ENCODE data around the gene AGAP3.

The AGAP3 gene

GRCh38 chr7:151176401-151176800, 90.1 kb downstream of the AGAP3 start:
- TF ChIP-seq CTCF (IDR thresholded peaks at IDR 0.05; ENCODE audit: low read depth, low read length, missing control alignments): no peak
- Histone ChIP-seq H3K36me3 (replicated peaks) (no peaks in the 10 kb centered on the region), H3K27me3 (replicated peaks) (peaks cover 40% of the 10 kb centered on the region), H3K4me3 (ENCODE audit: low read depth, low read length) (no peak overlapping the region), H3K27ac (no peak overlapping the region)
- no peak for DNase-seq
- in situ Hi-C loops (cut with HindIII; ENCODE audit: low pct_ligation_motif_present, low sequenced_read_pairs): no loop called here

- no peak for DNase-seq
- H3K27ac ChIP-seq: no peak overlapping the region
- H3K4me3 ChIP-seq (ENCODE audit: low read depth, low read length): no peak overlapping the region
- no peaks in the 10 kb centered on the region for H3K36me3 ChIP-seq (replicated peaks)
- TF ChIP-seq CTCF (IDR thresholded peaks at IDR 0.05; ENCODE audit: low read depth, low read length, missing control alignments): no peak
- H3K27me3 ChIP-seq (replicated peaks): peaks cover 40% of the 10 kb centered on the region
- in situ Hi-C loops (cut with HindIII; ENCODE audit: low pct_ligation_motif_present, low sequenced_read_pairs): no loop called here
Measured at GRCh38 chr7:151177310-151177709, 91.0 kb downstream of the AGAP3 start.

GRCh38 chr7:151178236-151178635, 92.0 kb downstream of the AGAP3 start:
- no peaks in the 10 kb centered on the region for H3K36me3 ChIP-seq (replicated peaks)
- H3K27me3 ChIP-seq (replicated peaks): peaks cover 40% of the 10 kb centered on the region
- no peak for TF ChIP-seq CTCF (IDR thresholded peaks at IDR 0.05; ENCODE audit: low read depth, low read length, missing control alignments)
- no peak overlapping the region for H3K27ac ChIP-seq
- in situ Hi-C loops (cut with HindIII; ENCODE audit: low pct_ligation_motif_present, low sequenced_read_pairs): no loop called here
- no peak for DNase-seq
- H3K4me3 ChIP-seq (ENCODE audit: low read depth, low read length): no peak overlapping the region

- DNase-seq: no peak
- peaks cover 40% of the 10 kb centered on the region for H3K27me3 ChIP-seq (replicated peaks)
- H3K36me3 ChIP-seq (replicated peaks): no peaks in the 10 kb centered on the region
- no peak overlapping the region for H3K27ac ChIP-seq
- TF ChIP-seq CTCF (IDR thresholded peaks at IDR 0.05; ENCODE audit: low read depth, low read length, missing control alignments): no peak
- in situ Hi-C loops (cut with HindIII; ENCODE audit: low pct_ligation_motif_present, low sequenced_read_pairs): no loop called here
- no peak overlapping the region for H3K4me3 ChIP-seq (ENCODE audit: low read depth, low read length)
Measured at GRCh38 chr7:151178831-151179230, 92.6 kb downstream of the AGAP3 start.

GRCh38 chr7:151179287-151179860, 93.1 kb downstream of the AGAP3 start:
- no peak for TF ChIP-seq CTCF (IDR thresholded peaks at IDR 0.05; ENCODE audit: low read depth, low read length, missing control alignments)
- Histone ChIP-seq H3K36me3 (replicated peaks) (no peaks in the 10 kb centered on the region), H3K27me3 (replicated peaks) (peaks cover 40% of the 10 kb centered on the region), H3K27ac (no peak overlapping the region), H3K4me3 (ENCODE audit: low read depth, low read length) (no peak overlapping the region)
- no peak for DNase-seq
- in situ Hi-C loops (cut with HindIII; ENCODE audit: low pct_ligation_motif_present, low sequenced_read_pairs): no loop called here

- Histone ChIP-seq H3K27me3 (replicated peaks) (peaks cover 38% of the 10 kb centered on the region), H3K27ac (no peak overlapping the region), H3K36me3 (replicated peaks) (no peaks in the 10 kb centered on the region), H3K4me3 (ENCODE audit: low read depth, low read length) (no peak overlapping the region)
- no peak for DNase-seq
- in situ Hi-C loops (cut with HindIII; ENCODE audit: low pct_ligation_motif_present, low sequenced_read_pairs): no loop called here
- no peak for TF ChIP-seq CTCF (IDR thresholded peaks at IDR 0.05; ENCODE audit: low read depth, low read length, missing control alignments)
Measured at GRCh38 chr7:151179946-151180345, 93.7 kb downstream of the AGAP3 start.

All from brain microvascular endothelial cell (primary cell).